GM18502 (cell line): ENCODE results near the gene RFK.

ENCODE experiments used
- ATAC-seq: cut with Tn5 transposase; IDR thresholded peaks from one replicate; pipeline ENCODE4 v1.9.1; 2021; ENCODE audit warnings: mild to moderate bottlenecking; ENCODE audit not compliant: unreplicated experiment, poor library complexity

Gene RFK

DNA sequence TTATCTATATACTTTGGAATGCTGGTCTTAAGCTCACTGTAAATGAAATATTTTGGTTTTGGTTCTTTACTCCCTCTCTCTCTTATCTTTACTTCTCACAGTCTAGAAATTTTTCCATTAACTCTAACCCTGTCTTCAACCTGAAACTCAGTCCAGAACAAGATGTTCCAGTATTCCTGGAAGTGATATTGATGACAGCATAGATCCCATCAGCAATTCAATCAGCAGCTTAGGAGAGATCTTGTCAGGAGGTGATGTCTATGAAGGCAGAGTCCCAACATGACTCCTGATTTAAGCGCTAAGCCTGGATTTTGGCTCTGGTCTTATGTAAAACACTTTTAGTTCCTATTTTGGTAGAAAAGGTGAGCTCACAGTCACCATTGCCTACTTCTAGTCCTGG lies 52.6 kb downstream of the RFK start:
- ATAC-seq: no peak

- no peak for ATAC-seq
Measured at GRCh38 chr9:76338418-76338817, 55.8 kb downstream of the RFK start.

GRCh38 chr9:76336027-76336426 lies 58.2 kb downstream of the RFK start:
- ATAC-seq: no peak
